COLO668 (cell line): ENCODE results near the gene TGM1.
A peak's percentile ranks its signal among the peaks of the same experiment; 100 is the strongest.

Source experiments
- DNase-seq: peaks from one replicate; lab custom pipeline; 2025; ENCODE audit not compliant: unreplicated experiment; lab: John Stamatoyannopoulos, UW

The TGM1 gene

DNA sequence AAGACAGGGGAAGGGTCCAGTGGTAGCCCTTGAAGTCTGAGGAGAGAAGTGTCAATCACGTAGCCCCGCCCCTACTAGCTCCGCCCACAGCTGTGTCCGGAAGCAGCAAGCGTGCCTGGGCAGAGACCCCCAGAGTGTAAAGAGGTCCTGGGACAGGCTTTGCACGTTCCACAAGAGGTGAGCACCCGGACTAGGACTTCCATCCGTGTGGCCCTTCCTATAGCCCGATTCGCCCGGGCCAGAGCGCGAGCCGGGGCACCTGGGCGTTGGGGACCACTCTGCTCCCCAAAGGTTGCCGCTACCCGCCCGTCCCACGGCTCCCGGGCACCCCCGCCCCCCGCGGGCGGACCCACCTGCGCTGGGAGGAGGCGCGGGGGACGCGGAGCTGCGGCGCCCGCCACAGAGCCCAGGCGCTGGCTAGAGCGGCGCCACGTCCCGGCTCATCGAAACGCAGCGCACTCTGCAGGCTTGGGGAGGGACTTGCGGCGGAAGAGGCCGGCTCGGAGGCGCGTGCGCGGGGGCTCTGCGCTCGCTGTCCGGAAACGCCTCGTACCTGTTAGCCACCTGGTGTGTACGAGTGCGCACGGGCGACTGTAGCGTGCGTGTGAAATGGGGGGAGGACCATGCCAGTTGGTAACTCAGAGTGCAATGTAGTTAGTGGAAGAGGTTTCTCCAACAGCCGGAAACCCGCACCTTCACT is 8.3 kb upstream of the TGM1 start, which contains the start of gene RABGGTA:
Gene RABGGTA (minus strand): TSS at position 464 of the 700 bp plus-strand sequence. CDS start 482 bp downstream, outside the sequence.
- peak; percentile 98 for DNase-seq

DNA sequence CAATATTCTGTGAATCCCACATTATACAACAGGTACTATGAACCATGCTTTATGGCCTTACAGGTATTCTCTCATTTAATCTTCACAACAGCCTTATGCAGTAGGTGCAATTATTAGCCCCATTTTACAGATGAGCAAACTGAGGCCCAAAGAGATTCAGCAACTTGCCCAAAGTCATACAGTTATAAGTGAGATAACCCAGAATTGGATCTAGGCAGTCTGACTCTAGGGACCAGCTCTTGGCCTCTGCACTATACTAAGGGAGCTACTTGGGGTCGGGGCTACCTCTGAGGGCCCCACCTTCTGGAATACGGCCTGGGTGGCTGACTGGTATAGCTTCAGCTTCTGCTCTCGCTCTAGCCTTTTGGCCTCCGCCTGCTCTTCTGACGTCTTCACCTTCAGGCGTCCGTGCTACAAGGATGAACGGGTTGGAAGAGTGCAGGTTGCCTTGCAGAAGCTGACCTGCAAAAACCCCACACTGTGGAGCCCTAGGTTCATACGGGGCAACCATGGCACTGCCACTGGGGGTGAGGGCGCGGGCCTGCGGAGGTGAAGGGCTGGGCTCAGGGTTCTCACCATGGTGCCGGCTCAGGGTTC is 7.7 kb upstream of the TGM1 start:
- DNase-seq: no peak

GRCh38 chr14:24269910-24270536 is 7.0 kb upstream of the TGM1 start:
- no peak for DNase-seq

DNA sequence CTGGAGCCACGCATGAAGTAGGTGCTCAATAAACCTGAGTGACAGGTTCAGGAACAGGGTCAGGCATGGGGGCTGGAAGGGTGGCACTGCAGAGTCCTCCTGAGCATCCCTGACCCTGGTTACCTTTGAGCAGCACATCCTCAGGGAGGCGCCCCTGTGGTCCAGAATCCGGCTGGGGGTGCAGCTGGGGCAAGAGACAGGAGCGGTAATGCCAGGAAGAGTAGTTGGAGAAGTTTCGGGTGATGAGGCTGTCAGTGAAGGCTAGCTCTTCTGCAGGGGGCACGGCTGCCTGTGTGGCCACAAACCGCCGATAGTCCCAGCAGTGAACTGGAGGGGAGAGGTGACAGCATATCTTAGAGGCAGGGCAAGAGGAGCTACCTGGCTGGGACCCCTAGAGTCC is 6.4 kb upstream of the TGM1 start:
- no peak for DNase-seq

DNA sequence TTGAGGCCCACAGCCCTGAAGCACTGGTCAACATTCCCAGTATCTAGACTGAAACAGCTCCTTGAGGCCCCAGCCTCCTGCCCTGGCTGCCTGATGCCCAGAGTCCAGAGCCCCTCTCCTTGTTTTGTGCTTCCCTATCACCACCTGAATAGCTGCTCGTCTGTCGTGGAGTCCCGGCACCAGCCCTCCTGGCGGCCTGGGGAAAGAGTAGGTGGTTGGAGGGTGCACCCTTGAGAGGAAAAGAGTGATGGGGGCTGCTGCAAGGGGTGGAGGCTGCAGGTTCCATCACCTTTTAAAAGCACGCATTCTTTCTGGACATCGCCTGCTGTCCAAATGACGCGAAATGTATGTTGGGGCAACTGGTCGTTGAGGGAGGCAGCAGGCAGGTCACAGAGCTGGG is 5.2 kb upstream of the TGM1 start:
- DNase-seq: no peak

- DNase-seq: no peak
Measured at GRCh38 chr14:24267516-24267915, 4.5 kb upstream of the TGM1 start.

DNA sequence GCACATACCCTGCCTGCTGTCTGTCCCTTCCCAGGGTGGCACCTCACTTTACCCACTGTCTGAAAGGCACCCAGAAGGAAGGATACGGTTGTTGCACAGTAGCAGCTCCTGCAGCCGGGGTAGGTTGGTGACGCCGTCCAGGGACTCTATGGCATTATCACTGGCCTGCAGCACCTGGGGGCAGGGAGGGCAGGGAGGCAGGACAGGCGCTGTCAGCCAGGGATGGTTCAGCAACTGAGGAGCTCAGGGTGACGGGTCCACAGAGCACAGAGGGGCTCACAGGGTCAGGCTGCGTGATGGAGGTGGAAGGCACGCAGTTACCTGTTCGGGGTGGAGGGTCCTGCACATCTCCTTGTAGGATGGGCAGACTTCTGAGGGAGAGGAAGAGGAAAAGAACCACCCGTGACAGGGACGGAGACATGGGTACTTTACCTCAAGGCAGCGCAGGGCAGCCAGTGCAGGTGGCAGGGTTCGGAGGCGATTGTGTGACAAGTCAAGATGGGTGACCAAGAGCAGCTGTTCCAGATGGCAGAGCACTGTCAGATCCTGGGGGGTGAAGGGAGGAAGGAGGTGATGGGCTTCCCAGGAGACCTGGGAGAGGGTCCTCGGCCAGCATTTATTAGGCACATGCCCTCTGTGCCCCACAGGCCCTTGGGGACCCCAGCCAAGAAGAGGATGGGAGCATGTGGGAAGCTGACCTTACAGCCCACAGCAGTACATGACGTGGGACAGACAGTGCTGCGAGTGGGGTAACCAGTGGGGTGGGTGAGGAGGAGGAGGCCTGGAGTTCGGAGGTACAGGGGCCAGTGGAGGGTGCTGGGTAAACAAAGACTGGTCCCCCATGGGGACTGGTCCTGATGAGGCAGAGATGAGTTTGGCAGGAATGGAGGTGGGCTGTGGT is 3.6 kb upstream of the TGM1 start:
- no peak for DNase-seq

GRCh38 chr14:24264298-24264697 is 1.3 kb upstream of the TGM1 start:
- no peak for DNase-seq

GRCh38 chr14:24263848-24264247 is 871 bp upstream of the TGM1 start:
- DNase-seq: no peak

GRCh38 chr14:24261969-24262327 is 1.0 kb downstream of the TGM1 start:
- DNase-seq: no peak

- no peak for DNase-seq
Measured at GRCh38 chr14:24261256-24261968, 1.6 kb downstream of the TGM1 start.

GRCh38 chr14:24260780-24261157 is 2.2 kb downstream of the TGM1 start:
- no peak for DNase-seq

DNA sequence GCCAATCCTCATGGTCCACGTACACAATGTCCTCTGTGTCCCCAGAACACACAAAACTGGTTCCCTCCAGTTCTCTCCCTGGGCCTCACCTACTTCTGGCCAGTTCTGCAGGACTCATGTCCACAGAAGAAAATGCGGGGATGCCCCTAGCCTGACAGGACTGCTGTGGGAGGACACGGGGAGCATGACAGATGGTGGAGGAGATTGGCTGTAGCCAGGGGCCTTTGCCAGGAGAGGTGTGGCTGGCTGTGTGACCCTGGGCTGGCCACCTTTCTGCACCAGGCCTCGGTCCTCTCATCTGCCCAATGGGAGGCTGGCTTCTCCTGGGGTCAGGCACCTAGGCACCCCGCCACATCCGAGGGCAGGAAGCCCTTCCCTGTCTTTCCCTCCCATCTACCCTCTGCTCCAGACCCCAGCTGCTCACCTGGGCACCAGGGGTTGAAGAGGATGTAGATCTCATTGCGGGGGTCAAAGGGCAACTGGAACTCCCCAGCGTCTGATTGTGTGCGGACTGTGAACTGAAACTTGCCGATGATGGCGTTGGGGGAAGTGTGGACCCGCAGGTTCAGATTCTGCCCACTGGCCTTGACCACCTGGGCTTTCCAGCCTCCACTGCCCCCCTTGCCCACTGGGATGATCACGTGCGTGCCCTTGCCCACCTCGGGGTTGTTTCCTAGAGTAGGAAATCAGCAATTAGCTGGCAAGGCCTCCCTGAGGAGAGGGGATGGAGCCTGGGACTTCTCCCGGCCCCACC is 2.8 kb downstream of the TGM1 start:
- no peak for DNase-seq

- no peak for DNase-seq
Measured at GRCh38 chr14:24259282-24260025, 3.5 kb downstream of the TGM1 start.

- DNase-seq: no peak
Measured at GRCh38 chr14:24258548-24259265, 4.3 kb downstream of the TGM1 start.

GRCh38 chr14:24258119-24258518 is 4.9 kb downstream of the TGM1 start:
- DNase-seq: no peak

- DNase-seq: no peak
Measured at GRCh38 chr14:24256960-24257359, 6.0 kb downstream of the TGM1 start.

- no peak for DNase-seq
Measured at GRCh38 chr14:24255931-24256711, 6.9 kb downstream of the TGM1 start.
